ENCODE data around the gene NPBWR2.

NPBWR2 gene

GRCh38 chr20:64069209-64069613 lies 38.2 kb downstream of the NPBWR2 start:
- TF ChIP-seq, protein P1, sequence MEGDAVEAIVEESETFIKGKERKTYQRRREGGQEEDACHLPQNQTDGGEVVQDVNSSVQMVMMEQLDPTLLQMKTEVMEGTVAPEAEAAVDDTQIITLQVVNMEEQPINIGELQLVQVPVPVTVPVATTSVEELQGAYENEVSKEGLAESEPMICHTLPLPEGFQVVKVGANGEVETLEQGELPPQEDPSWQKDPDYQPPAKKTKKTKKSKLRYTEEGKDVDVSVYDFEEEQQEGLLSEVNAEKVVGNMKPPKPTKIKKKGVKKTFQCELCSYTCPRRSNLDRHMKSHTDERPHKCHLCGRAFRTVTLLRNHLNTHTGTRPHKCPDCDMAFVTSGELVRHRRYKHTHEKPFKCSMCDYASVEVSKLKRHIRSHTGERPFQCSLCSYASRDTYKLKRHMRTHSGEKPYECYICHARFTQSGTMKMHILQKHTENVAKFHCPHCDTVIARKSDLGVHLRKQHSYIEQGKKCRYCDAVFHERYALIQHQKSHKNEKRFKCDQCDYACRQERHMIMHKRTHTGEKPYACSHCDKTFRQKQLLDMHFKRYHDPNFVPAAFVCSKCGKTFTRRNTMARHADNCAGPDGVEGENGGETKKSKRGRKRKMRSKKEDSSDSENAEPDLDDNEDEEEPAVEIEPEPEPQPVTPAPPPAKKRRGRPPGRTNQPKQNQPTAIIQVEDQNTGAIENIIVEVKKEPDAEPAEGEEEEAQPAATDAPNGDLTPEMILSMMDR (conservative IDR thresholded peaks at IDR 0.05), result no peak
- TF ChIP-seq ZFX (IDR thresholded peaks at IDR 0.05), result no peak
- no peak overlapping the region for H3K27ac ChIP-seq

DNA sequence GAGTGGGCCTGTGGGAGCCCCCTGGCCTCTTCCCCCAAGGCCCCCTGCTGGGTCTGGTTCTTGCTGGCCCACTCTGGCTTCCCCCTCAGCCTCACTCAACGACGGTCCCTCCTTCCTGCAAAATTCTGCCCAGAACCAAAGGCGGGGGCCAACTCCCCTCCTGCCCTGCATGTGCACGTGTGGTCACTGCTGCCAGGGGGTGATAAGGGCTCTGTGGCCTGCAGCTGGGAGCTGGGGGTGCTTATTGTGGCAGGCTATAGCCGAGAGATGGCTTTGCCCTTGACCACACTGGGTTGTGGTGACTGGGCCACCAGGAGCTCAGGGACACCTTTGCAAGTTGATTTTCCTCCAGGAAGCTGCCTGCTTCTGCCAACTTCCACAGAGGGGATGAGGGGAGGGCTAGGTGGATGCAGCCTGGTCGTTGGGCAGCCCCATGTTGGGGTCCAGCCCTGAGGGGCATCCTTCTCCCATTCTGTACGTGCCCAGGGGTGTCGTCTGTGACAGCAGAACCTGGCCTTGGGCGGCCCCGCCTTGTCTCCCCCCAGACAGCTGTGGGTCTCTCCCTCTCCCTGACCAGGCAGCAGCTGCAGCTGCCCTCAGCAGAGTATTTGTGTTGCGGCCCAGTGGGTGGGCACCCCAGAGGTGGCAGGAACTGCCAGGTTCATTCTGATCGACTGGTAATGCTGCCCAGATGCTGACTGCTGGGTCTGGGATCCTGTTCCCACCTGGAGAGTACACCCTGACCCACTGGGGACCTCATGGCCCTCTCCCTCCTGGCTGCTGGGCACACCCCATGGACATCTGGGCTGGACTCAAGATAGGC lies 38.8 kb downstream of the NPBWR2 start:
- no peak for TF ChIP-seq ZFX (IDR thresholded peaks at IDR 0.05)
- TF ChIP-seq, protein P1 (conservative IDR thresholded peaks at IDR 0.05), result no peak
- no peak overlapping the region for H3K27ac ChIP-seq

GRCh38 chr20:64067733-64068307 lies 39.5 kb downstream of the NPBWR2 start:
- H3K27ac ChIP-seq, result no peak overlapping the region
- TF ChIP-seq, protein P1 (conservative IDR thresholded peaks at IDR 0.05), result no peak
- no peak for TF ChIP-seq ZFX (IDR thresholded peaks at IDR 0.05)

DNA sequence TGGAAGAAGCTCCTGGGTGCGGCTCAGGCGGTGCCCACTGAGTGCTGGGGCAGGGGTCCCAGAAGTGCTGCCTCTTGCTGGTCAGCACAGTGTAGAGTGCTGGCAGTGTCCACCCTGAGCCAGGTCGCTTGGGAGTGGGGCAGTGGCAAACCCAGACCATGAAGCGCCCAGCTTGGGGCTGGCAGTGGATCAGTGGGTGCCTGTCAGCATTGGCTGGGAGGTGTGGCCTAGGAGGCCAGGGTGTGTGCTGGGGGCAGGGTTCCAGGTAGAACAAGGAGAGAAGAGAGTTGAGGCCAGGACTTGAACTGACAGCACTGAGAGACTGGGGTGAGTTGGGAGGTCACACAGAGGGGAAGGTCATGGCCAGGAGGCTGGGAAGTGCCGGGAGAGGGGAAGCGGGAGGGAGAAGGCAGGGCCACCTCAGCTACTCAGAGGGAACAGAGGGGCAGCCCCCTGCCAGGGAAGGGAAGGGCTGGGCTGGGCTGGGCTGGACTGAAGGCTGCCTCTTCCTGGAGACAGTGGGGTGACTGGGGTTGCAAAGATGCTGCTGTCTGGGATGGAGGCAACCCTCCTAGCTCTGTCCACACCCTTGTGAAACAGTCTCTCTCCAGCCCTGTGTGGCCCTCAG lies 40.2 kb downstream of the NPBWR2 start:
- TF ChIP-seq, protein P1 (conservative IDR thresholded peaks at IDR 0.05), result no peak
- TF ChIP-seq ZFX (IDR thresholded peaks at IDR 0.05), result no peak
- no peak overlapping the region for H3K27ac ChIP-seq

DNA sequence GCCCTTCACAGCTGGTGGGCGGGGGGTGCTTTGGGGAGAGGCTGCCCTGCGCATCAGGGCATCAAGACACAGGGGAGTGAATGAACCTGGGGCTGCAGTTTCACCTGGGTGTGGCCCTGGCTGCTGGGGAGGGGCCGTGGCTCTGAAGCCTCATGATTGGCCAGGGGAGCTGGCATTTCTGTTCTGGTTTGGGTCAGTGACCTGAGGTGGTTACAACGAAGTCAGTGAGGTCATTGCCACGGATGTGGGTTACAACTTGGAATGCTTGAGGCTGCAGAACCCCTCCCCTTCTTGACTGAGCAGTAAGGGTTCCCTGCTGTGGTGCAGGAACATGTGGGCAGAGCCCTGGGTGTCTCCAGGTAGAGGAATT lies 41.4 kb downstream of the NPBWR2 start:
- no peak overlapping the region for H3K27ac ChIP-seq
- TF ChIP-seq, protein P1 (conservative IDR thresholded peaks at IDR 0.05), result no peak
- TF ChIP-seq ZFX (IDR thresholded peaks at IDR 0.05), result no peak

DNA sequence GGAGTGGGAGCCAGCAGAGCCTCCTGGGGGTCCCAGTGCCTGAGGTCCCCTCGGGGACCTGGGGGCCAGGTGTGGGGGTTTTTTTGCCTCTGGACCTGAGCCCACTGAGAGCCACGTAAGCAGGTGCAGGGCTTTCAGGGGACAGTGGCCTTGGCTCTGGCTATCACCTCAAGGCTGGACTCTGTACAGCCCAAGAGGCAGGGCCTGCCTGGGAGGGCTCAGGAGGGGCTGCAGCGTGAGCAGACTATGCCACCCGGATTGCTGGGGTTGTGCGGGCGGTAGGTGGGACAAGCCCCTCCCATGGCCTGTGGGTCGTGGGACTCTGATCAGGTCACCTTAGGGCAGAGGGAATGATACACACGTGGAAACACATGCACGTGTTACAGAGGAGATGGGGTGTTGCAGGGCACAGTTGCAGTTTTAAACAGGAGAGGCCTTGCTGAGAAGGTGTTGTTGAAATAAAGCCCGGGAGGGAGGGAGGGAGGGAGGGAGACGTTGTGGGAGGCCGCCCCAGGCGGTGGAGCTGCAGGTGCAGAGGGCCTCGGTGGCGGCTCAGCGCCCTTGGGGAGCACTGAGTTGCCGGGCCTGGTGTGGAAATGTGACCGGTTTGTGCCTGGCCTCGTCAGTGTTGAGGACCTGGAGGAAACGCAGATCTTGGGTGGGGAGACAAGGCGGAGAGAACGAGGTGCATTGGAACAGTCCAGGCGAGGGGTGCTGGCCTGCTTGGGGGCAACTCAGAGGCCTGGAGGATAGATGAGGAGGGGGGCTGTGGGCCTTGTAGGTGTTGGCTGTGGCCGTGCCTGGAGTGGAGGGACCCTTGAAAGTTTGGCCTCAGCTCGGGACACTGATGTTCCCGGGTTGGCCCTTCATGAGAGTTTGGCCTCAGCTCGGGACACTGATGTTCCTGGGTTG lies 42.0 kb downstream of the NPBWR2 start:
- no peak overlapping the region for H3K27ac ChIP-seq
- TF ChIP-seq, protein P1 (conservative IDR thresholded peaks at IDR 0.05), result no peak
- TF ChIP-seq ZFX (IDR thresholded peaks at IDR 0.05), result no peak
